HFF-Myc (cell line): ENCODE measurements around the gene SORCS2.

Experiments
- DNase-seq: peaks from one replicate; pipeline ENCODE4 v3.0.0-alpha.2; 2011; ENCODE audit warnings: low read depth; ENCODE audit errors: extremely low read depth
- H3K4me3 ChIP-seq: replicated peaks from 2 replicates; pipeline ENCODE4 v1.5.1; 2011; ENCODE audit warnings: low read depth, mild to moderate bottlenecking, control low read depth, low read length
- TF ChIP-seq, protein P1 (sequence below): IDR thresholded peaks from 2 replicates; pipeline ENCODE4 v1.5.1; 2012; ENCODE audit warnings: mild to moderate bottlenecking, low read depth, low read length, control low read depth; ENCODE audit errors: missing control alignments

Gene SORCS2

DNA sequence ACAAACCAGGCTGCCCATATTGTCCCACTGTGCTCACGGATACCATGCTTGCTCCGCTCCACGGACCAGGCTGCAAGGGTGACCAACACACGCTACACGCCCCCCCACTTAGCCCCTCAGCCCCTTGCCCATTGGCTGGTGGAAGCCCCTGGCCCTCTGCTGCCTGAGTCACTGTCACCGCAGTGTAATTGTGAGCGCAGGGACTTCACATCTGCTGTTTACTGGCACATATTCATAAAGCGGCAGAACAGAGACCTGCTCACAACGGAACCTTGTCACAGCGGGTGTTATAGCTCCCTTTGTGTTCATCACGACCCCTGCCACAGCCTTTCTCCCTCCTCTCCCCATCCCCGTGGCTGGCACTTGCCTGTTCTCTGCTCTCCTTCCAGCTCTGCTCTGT, 158.7 kb downstream of the SORCS2 start:
- no peak for DNase-seq
- TF ChIP-seq, protein P1, sequence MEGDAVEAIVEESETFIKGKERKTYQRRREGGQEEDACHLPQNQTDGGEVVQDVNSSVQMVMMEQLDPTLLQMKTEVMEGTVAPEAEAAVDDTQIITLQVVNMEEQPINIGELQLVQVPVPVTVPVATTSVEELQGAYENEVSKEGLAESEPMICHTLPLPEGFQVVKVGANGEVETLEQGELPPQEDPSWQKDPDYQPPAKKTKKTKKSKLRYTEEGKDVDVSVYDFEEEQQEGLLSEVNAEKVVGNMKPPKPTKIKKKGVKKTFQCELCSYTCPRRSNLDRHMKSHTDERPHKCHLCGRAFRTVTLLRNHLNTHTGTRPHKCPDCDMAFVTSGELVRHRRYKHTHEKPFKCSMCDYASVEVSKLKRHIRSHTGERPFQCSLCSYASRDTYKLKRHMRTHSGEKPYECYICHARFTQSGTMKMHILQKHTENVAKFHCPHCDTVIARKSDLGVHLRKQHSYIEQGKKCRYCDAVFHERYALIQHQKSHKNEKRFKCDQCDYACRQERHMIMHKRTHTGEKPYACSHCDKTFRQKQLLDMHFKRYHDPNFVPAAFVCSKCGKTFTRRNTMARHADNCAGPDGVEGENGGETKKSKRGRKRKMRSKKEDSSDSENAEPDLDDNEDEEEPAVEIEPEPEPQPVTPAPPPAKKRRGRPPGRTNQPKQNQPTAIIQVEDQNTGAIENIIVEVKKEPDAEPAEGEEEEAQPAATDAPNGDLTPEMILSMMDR, result no peak
- no peak overlapping the region for H3K4me3 ChIP-seq

DNA sequence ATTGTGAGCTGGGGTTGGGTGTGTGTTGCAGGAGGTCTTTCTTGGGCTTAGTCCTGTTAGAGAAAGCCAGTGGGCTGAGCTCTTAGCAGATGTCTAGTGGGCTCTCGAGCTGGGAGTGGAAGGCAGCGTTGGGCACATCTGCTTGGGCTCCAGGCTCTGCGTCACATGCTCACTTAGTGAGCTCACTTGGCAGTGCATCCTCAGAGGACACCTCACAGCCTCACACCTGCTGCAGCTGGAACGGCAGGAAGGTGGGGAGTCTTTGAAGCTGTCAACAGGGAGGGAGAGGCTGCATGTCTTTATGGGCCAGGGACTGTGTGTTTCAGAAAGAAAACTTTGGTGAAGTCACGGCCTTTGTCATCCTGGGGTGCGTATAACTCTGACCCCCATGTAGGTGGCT, 160.1 kb downstream of the SORCS2 start:
- no peak for DNase-seq
- TF ChIP-seq, protein P1, result no peak
- no peak overlapping the region for H3K4me3 ChIP-seq

DNA sequence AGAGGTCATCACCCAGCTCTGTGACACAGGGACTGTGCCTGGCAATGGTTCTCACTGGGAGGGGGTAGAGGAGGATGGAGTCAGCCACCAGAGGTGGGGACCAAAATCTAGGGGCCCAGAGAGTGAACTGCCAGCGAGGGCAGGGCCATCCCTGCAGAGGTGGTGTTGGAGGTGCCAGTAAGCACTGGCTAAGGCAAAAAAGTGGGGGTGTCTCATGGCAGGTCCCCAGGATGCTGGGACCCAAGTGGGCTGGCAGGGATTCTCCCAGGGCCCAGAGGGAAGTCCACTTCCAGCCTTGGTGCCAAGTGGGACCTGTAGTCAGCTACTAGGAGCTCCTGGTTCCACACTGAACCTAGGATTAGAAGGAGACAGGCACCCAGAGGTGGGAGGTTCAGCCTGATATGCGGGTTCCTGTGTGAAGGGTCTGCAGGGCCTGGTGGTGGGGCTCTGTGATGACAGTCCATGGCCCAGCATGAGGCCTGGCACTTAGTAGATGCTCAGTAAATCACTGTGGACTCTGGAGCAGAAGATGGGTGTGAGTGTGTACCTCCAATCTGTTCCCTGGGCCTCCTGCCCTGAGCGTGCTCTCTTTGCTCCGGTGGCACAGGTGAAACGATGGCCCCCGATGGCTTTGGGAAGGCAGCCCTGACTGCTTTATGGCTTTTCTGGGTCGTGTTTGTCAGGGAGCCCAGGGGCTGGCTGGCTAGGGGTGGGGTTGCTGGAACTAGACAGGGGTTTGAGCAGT, 160.9 kb downstream of the SORCS2 start:
- H3K4me3 ChIP-seq, result no peak overlapping the region
- DNase-seq, result no peak
- TF ChIP-seq, protein P1, result no peak

DNA sequence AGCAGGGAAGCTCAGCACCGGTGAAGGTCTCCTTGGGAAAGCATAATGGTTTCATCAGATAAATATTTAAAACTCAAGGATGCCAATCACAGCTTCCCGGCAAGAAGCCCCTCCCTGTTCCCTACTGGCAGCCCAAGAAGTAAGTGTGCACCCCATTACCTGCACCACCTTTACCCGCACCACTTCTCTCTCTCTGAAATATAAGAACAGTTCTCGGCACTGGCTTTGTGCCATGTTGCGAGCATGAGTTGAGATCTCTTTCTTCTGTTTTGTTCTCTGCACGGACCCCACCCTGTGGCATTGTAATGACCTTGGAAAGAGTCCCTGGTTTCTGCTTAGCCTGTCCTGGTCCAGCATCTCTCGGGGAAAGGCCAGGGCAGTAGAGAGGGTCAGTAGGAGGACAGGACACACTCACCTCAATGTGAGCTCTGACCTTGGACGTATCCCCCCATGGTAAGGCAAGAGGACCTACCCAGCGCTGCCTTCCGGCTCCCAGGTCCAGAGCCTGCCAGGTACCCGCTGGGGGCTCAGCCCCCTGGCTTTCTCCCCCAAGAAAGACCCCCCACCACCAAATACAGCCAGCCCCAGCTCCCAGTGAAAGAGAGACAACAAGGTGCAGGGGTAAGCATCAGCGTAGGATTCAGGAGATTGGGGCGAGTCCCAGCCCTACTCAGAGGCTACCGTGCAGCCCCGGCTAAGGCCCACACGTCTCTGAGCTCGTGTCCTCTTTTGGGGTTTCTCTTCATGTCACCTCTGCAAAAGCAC, 161.7 kb downstream of the SORCS2 start:
- TF ChIP-seq, protein P1, result no peak
- DNase-seq, result no peak
- no peak overlapping the region for H3K4me3 ChIP-seq

DNA sequence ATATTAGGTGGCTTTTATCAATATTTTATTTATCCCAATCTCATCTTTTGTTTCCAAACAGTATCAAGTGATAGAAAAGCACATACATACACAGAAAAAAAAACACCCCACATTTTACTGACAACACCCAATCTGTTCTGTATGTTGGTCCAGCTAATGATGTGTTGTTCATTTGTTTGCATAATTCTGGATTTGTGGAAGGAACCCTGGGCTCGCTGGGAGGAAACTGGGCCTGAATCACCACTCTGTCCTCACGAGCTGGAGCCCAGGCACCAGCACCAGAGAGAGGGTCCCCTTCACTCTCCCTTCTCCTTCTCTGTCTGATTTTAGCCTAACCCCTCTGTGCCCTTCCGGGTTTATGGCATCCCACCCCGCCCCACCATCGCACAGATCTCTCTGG, 162.6 kb downstream of the SORCS2 start:
- TF ChIP-seq, protein P1, result no peak
- no peak overlapping the region for H3K4me3 ChIP-seq
- DNase-seq, result no peak

DNA sequence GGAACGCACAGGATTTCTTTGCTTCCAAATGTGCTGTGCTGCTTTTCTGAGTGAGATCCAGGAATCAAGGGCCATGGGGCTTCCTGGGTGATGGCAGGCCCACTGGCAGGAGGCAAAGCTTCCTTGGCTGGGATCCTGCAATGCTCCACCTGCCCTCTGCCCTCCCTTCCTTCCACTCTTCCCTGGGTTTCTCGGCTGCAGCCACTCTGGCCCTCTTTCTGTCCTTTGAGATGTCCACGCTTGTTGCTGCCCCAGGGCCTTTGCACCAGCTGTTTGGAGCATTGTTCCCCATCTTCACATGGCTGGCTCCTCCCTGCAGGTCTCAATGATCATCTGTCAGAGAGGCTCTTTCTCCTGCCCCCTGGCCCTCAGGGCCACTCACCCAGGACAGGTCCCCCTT, 163.5 kb downstream of the SORCS2 start:
- no peak for DNase-seq
- H3K4me3 ChIP-seq, result no peak overlapping the region
- TF ChIP-seq, protein P1, result no peak
